Bronchial smooth muscle cell (primary cell): ENCODE measurements around the gene CFTR. TPM values are rescaled to one million over a fixed set of nuclear protein-coding genes. Genes with fewer than 3 reads are reported as not detected.

ENCODE experiments used
- total RNA-seq: library from RNA; depleted of rRNA; stranded (reverse); fragments of >200 nt; gene quantifications from 2 replicates; pipeline ENCODE4 v1.2.1, GENCODE V29; 2014

CFTR gene
- not detected in 2 replicates for total RNA-seq

DNA sequence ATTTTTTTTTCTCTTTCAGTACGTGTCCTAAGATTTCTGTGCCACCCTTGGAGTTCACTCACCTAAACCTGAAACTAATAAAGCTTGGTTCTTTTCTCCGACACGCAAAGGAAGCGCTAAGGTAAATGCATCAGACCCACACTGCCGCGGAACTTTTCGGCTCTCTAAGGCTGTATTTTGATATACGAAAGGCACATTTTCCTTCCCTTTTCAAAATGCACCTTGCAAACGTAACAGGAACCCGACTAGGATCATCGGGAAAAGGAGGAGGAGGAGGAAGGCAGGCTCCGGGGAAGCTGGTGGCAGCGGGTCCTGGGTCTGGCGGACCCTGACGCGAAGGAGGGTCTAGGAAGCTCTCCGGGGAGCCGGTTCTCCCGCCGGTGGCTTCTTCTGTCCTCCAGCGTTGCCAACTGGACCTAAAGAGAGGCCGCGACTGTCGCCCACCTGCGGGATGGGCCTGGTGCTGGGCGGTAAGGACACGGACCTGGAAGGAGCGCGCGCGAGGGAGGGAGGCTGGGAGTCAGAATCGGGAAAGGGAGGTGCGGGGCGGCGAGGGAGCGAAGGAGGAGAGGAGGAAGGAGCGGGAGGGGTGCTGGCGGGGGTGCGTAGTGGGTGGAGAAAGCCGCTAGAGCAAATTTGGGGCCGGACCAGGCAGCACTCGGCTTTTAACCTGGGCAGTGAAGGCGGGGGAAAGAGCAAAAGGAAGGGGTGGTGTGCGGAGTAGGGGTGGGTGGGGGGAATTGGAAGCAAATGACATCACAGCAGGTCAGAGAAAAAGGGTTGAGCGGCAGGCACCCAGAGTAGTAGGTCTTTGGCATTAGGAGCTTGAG, at the start of gene CFTR:
Gene CFTR (plus strand): TSS at position 801 of the 830 bp plus-strand sequence. CDS start 70 bp downstream, outside the sequence.

Other genes with a start within 250 kb of the CFTR start
- gene WNT2, start 157.0 kb upstream of the CFTR start, total RNA-seq, result 0.63 and 5.8 TPM in 2 replicates
- gene ASZ1, start 52.5 kb upstream of the CFTR start, total RNA-seq, result not detected in 2 replicates